ENCODE data around the gene ITCH.
"Not testable (repeated sequence)": the region's sequence is repeated elsewhere in the genome, so short reads cannot be mapped to it uniquely, and the experiment has no call there.

Gene ITCH

GRCh38 chr20:34363062-34363464, at the start of gene ITCH:
Gene ITCH (plus strand): TSS chr20:34363273. CDS start chr20:34393812, 30,539 bp downstream.
- peak; percentile 95 for DNase-seq

GRCh38 chr20:34315236-34315635, 47.8 kb upstream of the ITCH start:
- DNase-seq: no peak

GRCh38 chr20:34316196-34316814, 46.8 kb upstream of the ITCH start:
- DNase-seq: no peak

GRCh38 chr20:34318609-34319443, 44.2 kb upstream of the ITCH start:
- no peak for DNase-seq

GRCh38 chr20:34320861-34321260, 42.2 kb upstream of the ITCH start:
- DNase-seq: no peak

- DNase-seq: no peak
These were observed 40.6 kb upstream of the ITCH start for GRCh38 chr20:34322267-34323105.

GRCh38 chr20:34324541-34324940, 38.5 kb upstream of the ITCH start:
- no peak for DNase-seq

- not testable (repeated sequence) for DNase-seq
These were observed 34.9 kb upstream of the ITCH start for GRCh38 chr20:34328207-34328606.

GRCh38 chr20:34328928-34329677, 34.0 kb upstream of the ITCH start:
- DNase-seq: no peak

GRCh38 chr20:34330861-34331544, 32.1 kb upstream of the ITCH start:
- DNase-seq: not testable (repeated sequence)

GRCh38 chr20:34331838-34332237, 31.2 kb upstream of the ITCH start:
- no peak for DNase-seq

- no peak for DNase-seq
These were observed 30.7 kb upstream of the ITCH start for GRCh38 chr20:34332262-34332920.

- DNase-seq: no peak
These were observed 29.3 kb upstream of the ITCH start for GRCh38 chr20:34333786-34334185.

GRCh38 chr20:34334654-34335407, 28.2 kb upstream of the ITCH start:
- peak; percentile 93 for DNase-seq

- DNase-seq: no peak
These were observed 25.5 kb upstream of the ITCH start for GRCh38 chr20:34337544-34337943.

- no peak for DNase-seq
These were observed 24.9 kb upstream of the ITCH start for GRCh38 chr20:34337982-34338726.

GRCh38 chr20:34340726-34341125, 22.3 kb upstream of the ITCH start:
- not testable (repeated sequence) for DNase-seq

- DNase-seq: not testable (repeated sequence)
These were observed 21.9 kb upstream of the ITCH start for GRCh38 chr20:34341199-34341598.

- no peak for DNase-seq
These were observed 19.4 kb upstream of the ITCH start for GRCh38 chr20:34343458-34344211.

All from midbrain (tissue), 1 donor.